Activated naive CD4-positive, alpha-beta T cell treated with Interleukin-2 at 50 U/mL for 16 hours (primary cell): ENCODE measurements around the gene RNF8.
"Not testable (repeated sequence)": the region's sequence is repeated elsewhere in the genome, so short reads cannot be mapped to it uniquely, and the experiment has no call there.

ENCODE experiments used
- DNase-seq: peaks from one replicate; pipeline ENCODE4 v3.0.0-alpha.2; 2020

The RNF8 gene

GRCh38 chr6:37401658-37402057 lies 47.9 kb downstream of the RNF8 start:
- not testable (repeated sequence) for DNase-seq

DNA sequence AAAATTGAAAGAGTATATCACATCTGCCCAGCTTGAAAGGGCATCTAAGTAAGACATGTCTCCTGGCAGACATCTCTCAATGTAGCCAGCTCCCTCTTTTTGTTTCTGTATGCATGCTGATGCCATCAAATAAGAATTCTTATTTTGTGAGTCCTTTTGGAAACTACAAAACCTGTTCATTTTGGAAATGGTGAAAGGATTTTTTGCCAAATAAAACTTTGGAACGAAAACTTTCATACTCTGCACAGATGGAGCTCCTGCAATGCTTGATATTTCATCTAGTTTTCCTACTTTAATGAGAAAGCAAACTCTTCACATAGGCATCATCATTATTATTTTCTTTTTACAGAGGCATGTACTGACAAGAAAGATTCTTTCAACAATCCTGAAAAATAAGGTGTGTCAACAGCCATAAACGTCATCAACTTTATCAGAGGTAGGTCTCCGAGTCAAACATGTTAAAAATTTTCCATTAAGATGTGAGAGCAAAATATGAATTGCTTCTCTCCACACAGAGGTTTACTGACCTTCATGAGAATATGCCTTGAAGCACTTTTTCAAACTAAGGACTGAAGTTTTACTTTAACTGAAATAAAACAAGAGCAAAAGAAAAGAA lies 53.1 kb downstream of the RNF8 start:
- DNase-seq: no peak

- no peak for DNase-seq
These were observed 54.2 kb downstream of the RNF8 start for GRCh38 chr6:37407948-37408347.

GRCh38 chr6:37409501-37409900 lies 55.7 kb downstream of the RNF8 start:
- DNase-seq: no peak

DNA sequence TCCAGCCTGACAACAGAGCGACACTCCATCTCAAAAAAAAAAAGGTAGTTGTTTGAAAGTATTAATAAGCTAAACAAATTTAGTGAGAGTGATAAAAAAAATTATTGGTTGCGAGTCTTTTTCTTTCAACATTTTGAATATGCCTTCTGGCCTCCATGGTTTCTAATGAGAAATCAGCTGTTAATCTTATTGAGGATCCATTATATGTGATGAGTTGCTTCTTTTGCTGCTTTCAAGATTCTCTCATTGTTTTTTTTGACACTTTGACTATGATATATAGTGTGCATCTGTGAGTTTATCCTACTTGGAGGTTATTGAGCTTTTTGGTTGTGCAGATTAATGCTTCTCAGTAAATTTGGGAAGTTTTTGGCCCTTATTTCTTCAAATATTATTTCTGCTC lies 63.6 kb downstream of the RNF8 start:
- DNase-seq: no peak

DNA sequence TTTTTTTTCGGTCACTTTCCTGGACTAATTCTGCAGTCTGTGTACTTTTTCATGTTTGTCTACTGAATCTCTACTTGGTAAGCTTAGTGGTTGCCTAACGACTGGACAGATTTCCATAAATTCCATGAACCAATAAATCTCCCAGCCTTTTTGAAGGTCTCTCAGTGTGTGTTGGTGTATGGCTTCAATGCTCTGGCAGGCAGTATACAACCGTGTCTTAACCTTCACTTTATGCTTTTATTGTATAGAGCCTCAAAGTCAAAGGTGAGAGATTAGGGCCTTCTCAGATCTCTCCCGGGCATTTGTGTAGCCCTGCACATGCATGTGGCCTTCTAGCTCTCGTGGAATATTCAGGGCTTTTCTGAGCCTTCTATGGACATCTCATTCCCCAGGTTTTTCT lies 64.9 kb downstream of the RNF8 start:
- no peak for DNase-seq

DNA sequence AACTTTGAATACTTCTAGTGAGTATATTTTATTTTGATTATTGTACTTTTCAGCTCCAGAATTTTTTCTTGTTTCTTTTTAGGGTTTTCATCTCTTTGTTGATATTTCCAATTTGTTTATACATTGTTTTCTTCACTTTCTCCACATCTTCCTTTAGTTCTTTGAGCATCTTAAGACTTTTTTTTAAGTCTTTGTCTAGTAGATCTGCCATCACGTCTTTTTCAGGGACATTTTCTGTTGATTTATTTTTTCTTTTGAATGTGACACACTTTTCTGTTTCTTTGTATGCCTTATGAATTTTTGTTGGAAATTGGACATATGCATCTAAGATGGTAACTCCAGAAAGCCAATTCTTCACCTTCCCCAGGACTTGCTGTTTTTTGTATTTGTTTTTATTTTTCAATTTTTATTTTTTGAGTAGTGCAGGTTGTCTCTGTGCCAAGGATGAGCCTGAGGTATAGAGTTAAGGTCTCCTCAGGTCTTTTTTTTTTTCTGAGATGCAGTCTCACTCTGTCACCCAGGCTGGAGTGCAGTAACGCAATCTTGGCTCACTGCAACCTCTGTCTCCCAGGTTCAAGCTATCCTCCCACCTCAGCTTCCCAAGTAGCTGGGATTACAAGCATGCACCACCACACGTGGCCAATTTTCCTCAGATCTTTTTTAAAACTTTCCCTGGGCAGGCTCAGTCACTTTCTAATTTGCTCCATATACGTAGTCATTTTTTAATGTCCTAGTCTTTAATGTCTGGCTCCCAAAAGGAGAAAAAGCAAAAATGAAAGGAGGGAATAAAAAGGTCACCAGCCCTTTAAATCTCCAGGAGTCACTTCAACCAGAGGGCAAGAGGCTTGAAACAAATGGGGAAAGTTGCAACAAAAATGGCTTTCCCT lies 72.5 kb downstream of the RNF8 start:
- no peak for DNase-seq

GRCh38 chr6:37426945-37427510 lies 73.2 kb downstream of the RNF8 start:
- DNase-seq: no peak

GRCh38 chr6:37429352-37429750 lies 75.6 kb downstream of the RNF8 start:
- no peak for DNase-seq

DNA sequence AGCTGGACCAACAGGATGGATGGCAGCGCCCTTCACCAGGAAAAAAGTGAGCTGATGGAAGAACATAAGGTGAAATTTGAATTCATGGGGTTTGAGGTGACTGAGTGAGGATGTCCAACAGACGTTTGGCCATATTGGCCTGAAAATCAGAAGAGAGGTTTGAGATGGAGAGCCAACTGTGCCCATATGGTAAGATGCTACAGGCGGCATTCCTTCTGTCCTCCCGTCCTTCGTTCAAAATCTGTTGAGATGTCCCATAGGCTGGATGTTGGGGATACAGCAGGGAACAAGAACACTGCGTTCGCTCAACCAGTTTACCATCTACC lies 78.8 kb downstream of the RNF8 start:
- DNase-seq: no peak

- peak; percentile 98 for DNase-seq
These were observed 79.3 kb downstream of the RNF8 start, which contains the start of gene CMTR1 for GRCh38 chr6:37432916-37433656. Gene CMTR1 (plus strand): TSS chr6:37433221. CDS start chr6:37435630, 2,409 bp downstream.

DNA sequence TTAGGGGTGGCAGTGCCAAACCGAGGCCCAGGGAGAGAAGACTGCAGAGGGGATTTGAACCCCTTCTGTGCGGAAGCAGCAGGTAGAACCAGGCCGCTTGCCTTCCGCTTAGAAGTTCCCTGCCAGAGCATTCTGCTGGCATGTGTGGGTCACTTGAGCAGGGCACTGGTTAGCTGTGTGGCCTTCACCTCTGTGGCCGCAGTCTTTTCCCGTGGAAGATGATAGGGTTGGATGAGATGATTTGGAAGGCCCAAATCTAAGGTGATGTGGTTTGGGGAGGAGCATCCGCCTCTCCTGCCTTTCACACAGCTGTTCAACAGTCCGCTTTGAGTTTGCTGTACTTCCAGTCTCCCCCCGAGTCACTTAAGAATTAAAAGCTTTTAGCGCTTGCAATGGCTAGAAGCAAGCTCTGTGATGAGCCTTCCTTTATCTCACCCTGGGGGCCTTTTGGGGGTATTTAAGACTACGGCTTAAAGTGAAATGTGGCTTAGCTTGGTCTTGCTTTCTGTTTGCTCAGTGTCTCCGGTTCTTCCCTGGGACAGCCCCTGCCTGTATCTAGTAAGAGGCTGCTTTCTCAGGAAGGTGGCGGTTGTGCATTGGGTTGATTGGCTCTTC lies 80.0 kb downstream of the RNF8 start:
- DNase-seq: peak; percentile 57

GRCh38 chr6:37435373-37435772 lies 81.6 kb downstream of the RNF8 start:
- DNase-seq: no peak

- no peak for DNase-seq
These were observed 82.0 kb downstream of the RNF8 start for GRCh38 chr6:37435816-37436215.

GRCh38 chr6:37438930-37439329 lies 85.1 kb downstream of the RNF8 start:
- DNase-seq: no peak

DNA sequence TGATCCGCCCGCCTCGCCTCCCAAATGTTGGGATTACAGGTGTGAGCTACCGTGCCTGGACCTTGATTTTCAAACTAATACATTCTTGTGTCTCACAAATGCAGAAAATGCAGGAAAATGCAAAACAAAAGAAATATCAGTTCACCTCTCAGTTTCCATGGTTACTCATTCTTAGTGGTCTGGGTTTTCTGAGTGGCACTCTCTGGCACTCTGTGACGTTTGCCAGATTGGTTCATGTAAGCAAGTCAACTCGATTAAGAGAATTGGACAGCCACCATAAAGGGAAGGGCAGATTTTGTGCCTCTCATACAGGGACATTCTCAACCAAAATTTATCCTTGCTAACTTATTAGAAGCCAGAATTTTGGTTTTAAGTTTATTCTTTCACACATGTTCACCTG lies 87.9 kb downstream of the RNF8 start:
- DNase-seq: no peak

- no peak for DNase-seq
These were observed 88.8 kb downstream of the RNF8 start for GRCh38 chr6:37442416-37443215.

- DNase-seq: not testable (repeated sequence)
These were observed 89.4 kb downstream of the RNF8 start for GRCh38 chr6:37443216-37443542.
